Spleen (tissue), 11 donors: ENCODE results near the gene NR5A1. TPM values are rescaled to one million over a fixed set of nuclear protein-coding genes. Genes with fewer than 3 reads are reported as not detected.
A peak's percentile ranks its signal among the peaks of the same experiment; 100 is the strongest.

Experiments
- DNase-seq: peaks from one replicate; pipeline ENCODE4 v3.0.0-alpha.2; 2020
- H3K27ac ChIP-seq, 8 donors: fragments of 200-600 bp; sonication (generic) in 7 of 8; 1 replicate in 4 of 8; 2 replicates in 4 of 8; pipeline versions ENCODE4 v1.5.0 to v1.8.0; 2016 to 2021; ENCODE audit warnings: inconsistent platforms in 4 of 8, mild to moderate bottlenecking in 4 of 8, moderate library complexity in 1 of 8
- H3K27me3 ChIP-seq, 7 donors: fragments of 200-600 bp; sonication (generic) in 6 of 7; replicated peaks in 1 of 7; 1 replicate in 4 of 7; 2 replicates in 3 of 7; pipeline versions ENCODE4 v1.5.0 to v1.8.0; 2016 to 2021; ENCODE audit warnings: inconsistent platforms in 3 of 7, mild to moderate bottlenecking in 1 of 7
- H3K36me3 ChIP-seq, 6 donors: fragments of 200-600 bp; sonication (generic) in 5 of 6; 1 replicate in 4 of 6; 2 replicates in 2 of 6; pipeline versions ENCODE4 v1.5.0 to v1.8.0; 2016 to 2021; ENCODE audit warnings: inconsistent platforms in 2 of 6
- H3K4me1 ChIP-seq, 6 donors: fragments of 200-600 bp; sonication (generic) in 5 of 6; 1 replicate in 3 of 6; 2 replicates in 3 of 6; pipeline versions ENCODE4 v1.5.0 to v1.8.0; 2016 to 2021; ENCODE audit warnings: inconsistent platforms in 3 of 6
- H3K4me3 ChIP-seq, 8 donors: fragments of 200-600 bp; sonication (generic) in 7 of 8; 1 replicate in 4 of 8; 2 replicates in 4 of 8; pipeline versions ENCODE4 v1.5.0 to v1.8.0; 2016 to 2021; ENCODE audit warnings: inconsistent platforms in 4 of 8, mild to moderate bottlenecking in 4 of 8, moderate library complexity in 2 of 8
- H3K9me3 ChIP-seq, 8 donors: fragments of 200-600 bp; sonication (generic) in 7 of 8; 1 replicate in 4 of 8; 2 replicates in 4 of 8; pipeline versions ENCODE4 v1.5.0 to v1.8.0; 2016 to 2021; ENCODE audit warnings: inconsistent platforms in 4 of 8
- POLR2A ChIP-seq, 3 donors: fragments of 450-650 bp; IDR thresholded peaks; one replicate each; pipeline ENCODE4 v1.5.1; 2017; ENCODE audit warnings: antibody characterized with exemption in 3 of 3, mild to moderate bottlenecking in 1 of 3
- POLR2AphosphoS5 ChIP-seq, 3 donors: sonication (generic); formaldehyde crosslinking; IDR thresholded peaks; one replicate each; pipeline ENCODE4 v1.5.1; 2017; ENCODE audit warnings: antibody characterized with exemption in 3 of 3
- WGBS, 5 donors: extraction: QIAGEN DNeasy Blood & Tissue Kit in 3 of 5; methylation state at CpG; one replicate each; pipeline versions ENCODE4 v1.1.5 to v1.1.7; 2013 to 2018; 5-methylcytosine and 5-hydroxymethylcytosine counted together
- intact Hi-C: fragments of 100-400 bp; cut with DNase I; formaldehyde crosslinking; loops from one replicate; pipeline ENCODE4 v1.15.0; 2023; ENCODE audit warnings: low total_unique reads
- polyA plus RNA-seq, 3 donors: library from polyadenylated mRNA; stranded (reverse); fragments of 200-250 nt; gene quantifications; one replicate each; pipeline ENCODE4 v1.2.1, GENCODE V29; 2013
- total RNA-seq, 7 donors: library from RNA; depleted of rRNA in 3 of 7; stranded (reverse); fragments of >200 nt in 3 of 7; fragmentation: NEBNext Ultra II Directional in 4 of 7; extraction: Animal tissue kit (Norgen Biotek cat#: 25700) in 4 of 7; gene quantifications; one replicate each; pipeline versions ENCODE4 v1.1.0 to v1.2.1, GENCODE V29; 2016 to 2021
- TF ChIP-seq, protein P1 (sequence below), 11 experiments: fragments of 200-600 bp in 7 of 11; fragments of 450-650 bp in 4 of 11; sonication (generic) in 4 of 11; IDR thresholded peaks in 8 of 11; conservative IDR thresholded peaks in 3 of 11; 1 replicate in 7 of 11; 2 replicates in 4 of 11; pipeline versions ENCODE4 v1.4.0 to v1.8.0; 2016 to 2021; ENCODE audit warnings: antibody characterized with exemption in 11 of 11, inconsistent platforms in 4 of 11, mild to moderate bottlenecking in 1 of 11
- donor health status: healthy with polysubstance abuse.
- donor health status: DM: no; HTN: no; CAD: no; lungs with moderate emphysema.
- donor health status: DM: no; HTN: no; CAD: no.
- donor health status: Bipolar disorder and iron deficiency.
- donor health status: healthy.
- donor health status: DM: no; HTN: no; CAD: no.
- donor health status: DM: yes; HTN: yes; CAD: no.

NR5A1 gene
- total and polyA plus RNA-seq, 10 donors: 46.5 to 378 (median 193) TPM

DNA sequence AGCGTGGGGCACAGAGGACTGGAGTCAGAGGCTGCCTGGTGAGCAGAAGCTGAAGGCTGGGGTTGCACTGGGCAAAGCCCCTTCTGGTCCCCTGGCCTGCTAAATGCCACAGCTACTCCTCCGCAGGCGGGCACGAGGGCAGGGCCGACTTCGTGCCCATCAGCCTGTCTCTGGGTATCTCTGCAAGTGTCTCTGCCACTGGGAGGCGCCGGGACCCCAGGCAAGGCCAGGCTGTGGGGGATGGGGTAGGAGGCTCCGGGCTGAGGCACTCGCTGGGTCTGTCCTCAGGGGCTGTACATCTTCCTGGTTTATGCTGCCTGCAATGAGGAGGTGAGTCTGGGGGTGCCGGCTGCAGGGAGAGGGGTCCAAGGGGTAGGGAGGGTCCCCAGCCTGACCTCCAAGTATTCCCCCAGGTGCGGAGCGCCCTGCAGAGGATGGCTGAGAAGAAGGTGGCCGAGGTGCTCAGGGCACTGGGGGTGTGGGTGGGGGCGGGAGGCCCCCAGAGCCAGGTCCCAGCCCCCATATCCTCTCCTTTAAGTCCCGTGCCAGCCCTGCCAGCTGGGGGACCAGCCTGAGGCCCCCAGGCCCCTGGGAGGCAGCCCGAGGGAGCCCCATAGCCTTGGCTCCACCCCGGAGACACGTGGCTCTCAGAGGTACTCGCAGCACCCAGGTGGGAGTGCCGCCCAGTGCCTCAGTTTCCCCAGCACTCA is 31.9 kb downstream of the NR5A1 start:
- TF ChIP-seq POLR2A (IDR thresholded peaks at IDR 0.05) (no peak), POLR2AphosphoS5 (IDR thresholded peaks at IDR 0.05) (peak in 1 of 3 donors; percentile 29)
- Histone ChIP-seq H3K27ac (no peak overlapping the region), H3K9me3 (no peaks in the 10 kb centered on the region), H3K4me3 (no peak overlapping the region), H3K4me1 (peaks cover 0 to 49% (median 26%) of the 10 kb centered on the region in 6 donors), H3K36me3 (no peaks in the 10 kb centered on the region), H3K27me3 (peaks cover 0 to 64% (median 22%) of the 10 kb centered on the region in 7 donors)
- no peak for DNase-seq
- WGBS, 5 donors: 65 to 79% (median 71%) methylated on average over 4 to 21 of the region's 21 CpGs
- intact Hi-C loops: no loop called here

DNA sequence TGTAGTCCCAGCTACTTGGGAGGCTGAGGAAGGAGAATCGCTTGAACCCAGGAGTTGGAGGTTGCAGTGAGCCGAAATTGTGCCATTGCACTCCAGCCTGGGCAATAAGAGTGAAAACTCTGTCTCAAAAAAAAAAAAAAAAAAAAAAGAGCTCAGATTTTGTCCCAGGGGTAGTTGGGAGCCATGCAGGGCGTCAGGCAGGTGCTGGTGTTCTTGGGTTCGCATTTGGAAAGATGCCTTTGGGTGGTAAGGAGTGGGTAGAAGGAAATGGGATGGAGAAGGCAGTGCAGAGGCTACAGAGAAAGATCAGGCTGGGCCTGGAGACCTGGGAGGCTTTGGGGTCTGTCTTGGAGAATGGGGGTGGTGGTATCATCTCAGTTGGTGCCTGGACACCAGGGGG is 33.0 kb downstream of the NR5A1 start:
- intact Hi-C loops: no loop called here
- Histone ChIP-seq H3K36me3 (no peaks in the 10 kb centered on the region), H3K4me3 (no peak overlapping the region), H3K4me1 (peaks cover 0 to 43% (median 24%) of the 10 kb centered on the region in 6 donors), H3K9me3 (no peaks in the 10 kb centered on the region), H3K27me3 (peaks cover 0 to 55% (median 18%) of the 10 kb centered on the region in 7 donors), H3K27ac (no peak overlapping the region)
- DNase-seq: no peak
- TF ChIP-seq, protein P1, sequence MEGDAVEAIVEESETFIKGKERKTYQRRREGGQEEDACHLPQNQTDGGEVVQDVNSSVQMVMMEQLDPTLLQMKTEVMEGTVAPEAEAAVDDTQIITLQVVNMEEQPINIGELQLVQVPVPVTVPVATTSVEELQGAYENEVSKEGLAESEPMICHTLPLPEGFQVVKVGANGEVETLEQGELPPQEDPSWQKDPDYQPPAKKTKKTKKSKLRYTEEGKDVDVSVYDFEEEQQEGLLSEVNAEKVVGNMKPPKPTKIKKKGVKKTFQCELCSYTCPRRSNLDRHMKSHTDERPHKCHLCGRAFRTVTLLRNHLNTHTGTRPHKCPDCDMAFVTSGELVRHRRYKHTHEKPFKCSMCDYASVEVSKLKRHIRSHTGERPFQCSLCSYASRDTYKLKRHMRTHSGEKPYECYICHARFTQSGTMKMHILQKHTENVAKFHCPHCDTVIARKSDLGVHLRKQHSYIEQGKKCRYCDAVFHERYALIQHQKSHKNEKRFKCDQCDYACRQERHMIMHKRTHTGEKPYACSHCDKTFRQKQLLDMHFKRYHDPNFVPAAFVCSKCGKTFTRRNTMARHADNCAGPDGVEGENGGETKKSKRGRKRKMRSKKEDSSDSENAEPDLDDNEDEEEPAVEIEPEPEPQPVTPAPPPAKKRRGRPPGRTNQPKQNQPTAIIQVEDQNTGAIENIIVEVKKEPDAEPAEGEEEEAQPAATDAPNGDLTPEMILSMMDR (IDR thresholded peaks at IDR 0.05 in 8 of 11, conservative IDR thresholded peaks at IDR 0.05 in 3 of 11): no peak
- TF ChIP-seq POLR2A (IDR thresholded peaks at IDR 0.05): no peak
- no peak for TF ChIP-seq POLR2AphosphoS5 (IDR thresholded peaks at IDR 0.05)
- WGBS, 5 donors: 58 to 98% (median 82%) methylated on average over 4 of the region's 4 CpGs

DNA sequence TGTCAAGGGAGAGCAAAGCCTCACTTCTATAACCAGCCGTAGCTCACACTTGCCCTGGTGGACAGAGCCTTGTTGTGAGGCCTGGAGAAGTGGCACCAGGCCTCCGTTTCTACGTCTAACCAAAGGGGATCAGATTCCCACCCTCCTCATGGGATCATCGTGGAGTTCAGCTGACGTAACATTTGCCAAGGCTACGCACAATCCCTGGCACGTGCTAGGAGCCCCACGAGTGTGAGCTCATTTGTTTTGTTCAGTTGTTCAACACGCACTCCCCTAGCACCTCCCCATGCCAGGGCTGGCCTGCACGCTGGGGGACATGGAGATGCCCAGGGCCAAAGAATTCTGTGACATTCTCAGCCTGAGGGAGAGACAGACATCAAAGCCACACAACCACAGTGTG is 33.9 kb downstream of the NR5A1 start:
- peaks cover 0 to 35% (median 21%) of the 10 kb centered on the region in 6 donors for H3K4me1 ChIP-seq
- TF ChIP-seq POLR2AphosphoS5 (IDR thresholded peaks at IDR 0.05) (no peak), POLR2A (IDR thresholded peaks at IDR 0.05) (no peak)
- TF ChIP-seq, protein P1 (IDR thresholded peaks at IDR 0.05 in 8 of 11, conservative IDR thresholded peaks at IDR 0.05 in 3 of 11): no peak
- 67 to 81% (median 81%) methylated on average over 10 of the region's 10 CpGs for WGBS, 5 donors
- H3K4me3 ChIP-seq: no peak overlapping the region
- no peaks in the 10 kb centered on the region for H3K36me3 ChIP-seq
- intact Hi-C loops: no loop called here
- DNase-seq: no peak
- no peak overlapping the region for H3K27ac ChIP-seq
- no peaks in the 10 kb centered on the region for H3K9me3 ChIP-seq
- H3K27me3 ChIP-seq: peaks cover 0 to 50% (median 18%) of the 10 kb centered on the region in 7 donors

DNA sequence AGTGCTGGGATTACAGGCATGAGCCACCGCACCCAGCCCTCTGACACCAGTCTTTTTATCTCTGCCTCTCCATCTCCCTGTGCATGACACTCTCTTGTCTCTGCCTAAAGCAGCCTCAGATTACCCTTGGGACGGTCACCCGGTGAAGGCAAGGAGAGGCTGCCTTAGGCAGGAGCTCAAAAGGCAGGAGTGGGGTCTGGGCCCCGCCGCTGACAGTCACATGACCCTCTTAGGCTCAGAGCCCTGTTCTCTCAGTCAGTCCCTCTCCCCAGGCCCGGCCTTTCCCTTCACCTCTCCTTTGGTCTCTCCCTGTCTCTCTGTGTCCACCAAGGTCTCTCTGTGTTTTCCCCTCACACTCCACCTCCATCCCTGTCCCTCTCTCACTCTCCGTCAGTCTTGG is 34.4 kb downstream of the NR5A1 start:
- H3K36me3 ChIP-seq: no peaks in the 10 kb centered on the region
- peaks cover 0 to 45% (median 13%) of the 10 kb centered on the region in 7 donors for H3K27me3 ChIP-seq
- TF ChIP-seq POLR2AphosphoS5 (IDR thresholded peaks at IDR 0.05): no peak
- TF ChIP-seq POLR2A (IDR thresholded peaks at IDR 0.05): no peak
- TF ChIP-seq, protein P1 (IDR thresholded peaks at IDR 0.05 in 8 of 11, conservative IDR thresholded peaks at IDR 0.05 in 3 of 11): no peak
- H3K4me1 ChIP-seq: peaks cover 0 to 29% (median 17%) of the 10 kb centered on the region in 6 donors
- WGBS, 5 donors: 77 to 88% (median 84%) methylated on average over 7 of the region's 7 CpGs
- intact Hi-C loops: no loop called here
- H3K4me3 ChIP-seq: no peak overlapping the region
- H3K9me3 ChIP-seq: no peaks in the 10 kb centered on the region
- H3K27ac ChIP-seq: no peak overlapping the region
- no peak for DNase-seq
